Testis (tissue), 3 donors: ENCODE data around the gene VPS33A. TPM values are rescaled to one million over a fixed set of nuclear protein-coding genes. Genes with fewer than 3 reads are reported as not detected.

Source experiments
- DNase-seq: peaks from one replicate; pipeline ENCODE4 v3.0.0-alpha.2; 2019
- H3K27ac ChIP-seq, 2 donors: fragments of 200-600 bp; sonication (generic); one replicate each; pipeline ENCODE4 v1.5.1; 2019
- H3K27me3 ChIP-seq: fragments of 200-600 bp; sonication (generic); one replicate; pipeline ENCODE4 v1.5.1; 2019
- H3K36me3 ChIP-seq: fragments of 200-600 bp; sonication (generic); one replicate; pipeline ENCODE4 v1.5.1; 2017; ENCODE audit warnings: low read depth; ENCODE audit errors: missing control alignments
- H3K4me1 ChIP-seq: fragments of 200-600 bp; sonication (generic); one replicate; pipeline ENCODE4 v1.5.1; 2019
- H3K4me3 ChIP-seq, 2 donors: fragments of 200-600 bp; sonication (generic); one replicate each; pipeline ENCODE4 v1.5.1; 2017 to 2019
- H3K9me3 ChIP-seq: fragments of 200-600 bp; sonication (generic); one replicate; pipeline ENCODE4 v1.5.1; 2017
- POLR2A ChIP-seq: fragments of 450-650 bp; IDR thresholded peaks from one replicate; pipeline ENCODE4 v1.6.1; 2017; ENCODE audit warnings: antibody characterized with exemption, mild to moderate bottlenecking, moderate library complexity
- WGBS, 2 donors: methylation state at CpG; one replicate each; pipeline ENCODE4 v1.1.5; 2018; 5-methylcytosine and 5-hydroxymethylcytosine counted together
- intact Hi-C: fragments of 100-400 bp; cut with DNase I; formaldehyde crosslinking; loops from one replicate; pipeline ENCODE4 v1.15.1; 2023; ENCODE audit warnings: low total_unique reads
- polyA plus RNA-seq: library from polyadenylated mRNA; stranded (reverse); fragments of 350-450 nt; fragmentation: Illumina TruSeq; extraction: RNeasy Lipid Tissue Mini Kit (QIAGEN cat#74804); gene quantifications from one replicate; pipeline ENCODE4 v1.2.3, GENCODE V29; 2014; ENCODE audit warnings: low read depth, low replicate concordance; ENCODE audit not compliant: insufficient read depth
- total RNA-seq, 2 donors: library from RNA; depleted of rRNA; stranded (reverse); fragments of >200 nt; gene quantifications; one replicate each; pipeline ENCODE4 v1.2.3, GENCODE V29; 2016
- TF ChIP-seq, protein P1 (sequence below), 3 experiments: fragments of 450-650 bp in 2 of 3; fragments of 200-600 bp in 1 of 3; sonication (generic) in 1 of 3; IDR thresholded peaks; one replicate each; pipeline ENCODE4 v1.5.1; 2016 to 2019; ENCODE audit warnings: antibody characterized with exemption in 3 of 3, mild to moderate bottlenecking in 2 of 3, moderate library complexity in 1 of 3

The VPS33A gene
- total and polyA plus RNA-seq, 3 donors from 2014 or later: 36.1 to 50.1 (median 41.3) TPM

DNA sequence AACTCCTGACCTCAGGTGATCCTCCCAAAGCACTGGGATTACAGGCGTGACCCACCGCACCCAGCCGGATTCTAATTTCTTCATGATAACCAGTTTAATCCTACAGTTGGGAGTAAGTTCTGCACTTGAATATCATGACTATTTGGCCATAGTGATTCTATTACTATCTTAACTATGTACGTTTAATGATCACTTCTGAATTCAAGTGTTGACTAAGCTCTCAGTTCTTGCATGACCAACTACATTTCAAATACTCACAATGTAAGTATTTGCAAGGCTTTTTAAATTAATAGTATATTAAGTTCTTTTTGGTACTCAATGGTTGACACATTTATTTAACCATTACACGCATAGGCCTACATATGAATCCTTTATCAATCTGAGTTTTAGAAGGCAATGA, 17.4 kb upstream of the VPS33A start:
- no peak for TF ChIP-seq POLR2A
- TF ChIP-seq, protein P1, sequence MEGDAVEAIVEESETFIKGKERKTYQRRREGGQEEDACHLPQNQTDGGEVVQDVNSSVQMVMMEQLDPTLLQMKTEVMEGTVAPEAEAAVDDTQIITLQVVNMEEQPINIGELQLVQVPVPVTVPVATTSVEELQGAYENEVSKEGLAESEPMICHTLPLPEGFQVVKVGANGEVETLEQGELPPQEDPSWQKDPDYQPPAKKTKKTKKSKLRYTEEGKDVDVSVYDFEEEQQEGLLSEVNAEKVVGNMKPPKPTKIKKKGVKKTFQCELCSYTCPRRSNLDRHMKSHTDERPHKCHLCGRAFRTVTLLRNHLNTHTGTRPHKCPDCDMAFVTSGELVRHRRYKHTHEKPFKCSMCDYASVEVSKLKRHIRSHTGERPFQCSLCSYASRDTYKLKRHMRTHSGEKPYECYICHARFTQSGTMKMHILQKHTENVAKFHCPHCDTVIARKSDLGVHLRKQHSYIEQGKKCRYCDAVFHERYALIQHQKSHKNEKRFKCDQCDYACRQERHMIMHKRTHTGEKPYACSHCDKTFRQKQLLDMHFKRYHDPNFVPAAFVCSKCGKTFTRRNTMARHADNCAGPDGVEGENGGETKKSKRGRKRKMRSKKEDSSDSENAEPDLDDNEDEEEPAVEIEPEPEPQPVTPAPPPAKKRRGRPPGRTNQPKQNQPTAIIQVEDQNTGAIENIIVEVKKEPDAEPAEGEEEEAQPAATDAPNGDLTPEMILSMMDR (IDR thresholded peaks at IDR 0.05): no peak
- Histone ChIP-seq H3K4me3 (no peak overlapping the region), H3K36me3 (no peaks in the 10 kb centered on the region), H3K27me3 (no peaks in the 10 kb centered on the region), H3K4me1 (peaks cover 8% of the 10 kb centered on the region), H3K9me3 (no peaks in the 10 kb centered on the region), H3K27ac (no peak overlapping the region)
- DNase-seq: no peak
- intact Hi-C loops: no loop called here
- WGBS, 2 donors: 98 to 99% methylated on average over 5 of the region's 5 CpGs

DNA sequence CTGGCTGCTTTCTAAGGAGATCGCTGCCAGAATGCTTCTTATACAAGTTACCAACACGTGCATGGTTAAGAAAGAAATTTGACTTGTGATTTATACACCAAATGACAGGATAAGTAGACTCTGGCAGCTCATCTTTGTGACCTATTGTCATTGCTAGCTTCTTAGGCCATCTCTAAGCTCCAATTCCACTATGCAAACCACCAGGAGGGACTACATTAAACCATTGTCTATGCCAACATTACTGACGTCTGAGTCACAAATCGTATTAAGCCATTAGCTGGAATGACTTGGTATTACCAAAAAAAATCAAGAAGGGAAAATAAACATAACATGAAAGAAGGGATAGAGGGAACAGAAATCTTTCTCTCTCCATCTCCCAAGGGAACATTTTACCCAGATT, 15.8 kb upstream of the VPS33A start:
- intact Hi-C loops: no loop called here
- Histone ChIP-seq H3K36me3 (no peaks in the 10 kb centered on the region), H3K27ac (no peak overlapping the region)

DNA sequence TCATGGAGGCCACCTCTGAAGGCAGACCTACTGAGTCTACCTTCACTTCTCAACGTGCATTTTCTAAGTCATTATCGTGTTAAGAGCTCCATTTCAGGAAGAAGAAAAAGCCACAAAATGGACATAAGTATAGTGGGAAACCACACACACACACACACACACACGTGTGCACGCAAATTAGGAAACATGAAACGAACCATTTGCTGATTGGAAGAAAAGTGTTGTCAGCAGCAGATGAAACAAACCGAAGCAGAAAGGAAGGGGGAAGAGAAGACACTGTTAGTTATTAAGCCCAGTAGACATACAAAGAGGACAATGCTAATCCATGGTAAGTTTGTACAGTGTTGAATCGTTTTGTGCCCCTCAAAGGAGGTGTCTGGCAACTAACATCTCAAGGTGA, 9.9 kb upstream of the VPS33A start:
- H3K27me3 ChIP-seq: no peaks in the 10 kb centered on the region
- 84 to 89% methylated on average over 7 of the region's 7 CpGs for WGBS, 2 donors
- no peaks in the 10 kb centered on the region for H3K9me3 ChIP-seq
- no peak overlapping the region for H3K27ac ChIP-seq
- DNase-seq: no peak
- no peak overlapping the region for H3K4me3 ChIP-seq
- intact Hi-C loops: no loop called here
- TF ChIP-seq, protein P1 (IDR thresholded peaks at IDR 0.05): no peak
- TF ChIP-seq POLR2A: no peak
- no peaks in the 10 kb centered on the region for H3K36me3 ChIP-seq
- peaks cover 8% of the 10 kb centered on the region for H3K4me1 ChIP-seq

More for the DNA sequence above, 15.8 kb upstream of the VPS33A start:
- Histone ChIP-seq H3K27me3 (no peaks in the 10 kb centered on the region), H3K9me3 (no peaks in the 10 kb centered on the region), H3K4me3 (no peak overlapping the region), H3K4me1 (peaks cover 8% of the 10 kb centered on the region)
- no peak for DNase-seq
- WGBS, 2 donors: 74 to 76% methylated on average over 4 of the region's 4 CpGs
- TF ChIP-seq POLR2A: no peak
- TF ChIP-seq, protein P1 (IDR thresholded peaks at IDR 0.05): no peak

DNA sequence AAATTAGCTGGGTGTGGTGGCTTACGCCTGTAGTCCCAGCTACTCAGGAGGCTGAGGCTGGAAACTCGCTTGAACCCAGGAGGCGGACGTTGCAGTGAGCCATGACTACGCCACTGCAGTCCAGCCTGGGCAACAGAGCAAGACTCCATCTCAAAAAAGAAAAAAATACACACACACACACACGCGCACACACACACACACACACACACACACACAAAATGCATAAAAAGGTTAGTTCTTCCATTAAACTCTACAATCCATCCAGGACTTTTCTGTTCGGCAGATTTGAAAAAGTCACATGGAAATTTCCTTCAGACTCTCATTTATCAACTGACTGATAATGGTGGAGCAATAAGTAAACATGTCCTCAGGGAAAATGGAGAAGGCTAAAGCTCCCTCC, 9.2 kb upstream of the VPS33A start:
- intact Hi-C loops: no loop called here
- no peak overlapping the region for H3K27ac ChIP-seq
- peaks cover 8% of the 10 kb centered on the region for H3K4me1 ChIP-seq
- 81 to 96% methylated on average over 8 of the region's 8 CpGs for WGBS, 2 donors
- no peaks in the 10 kb centered on the region for H3K36me3 ChIP-seq
- no peaks in the 10 kb centered on the region for H3K9me3 ChIP-seq
- DNase-seq: no peak
- H3K4me3 ChIP-seq: no peak overlapping the region
- H3K27me3 ChIP-seq: no peaks in the 10 kb centered on the region
- TF ChIP-seq, protein P1 (IDR thresholded peaks at IDR 0.05): no peak
- TF ChIP-seq POLR2A: no peak

DNA sequence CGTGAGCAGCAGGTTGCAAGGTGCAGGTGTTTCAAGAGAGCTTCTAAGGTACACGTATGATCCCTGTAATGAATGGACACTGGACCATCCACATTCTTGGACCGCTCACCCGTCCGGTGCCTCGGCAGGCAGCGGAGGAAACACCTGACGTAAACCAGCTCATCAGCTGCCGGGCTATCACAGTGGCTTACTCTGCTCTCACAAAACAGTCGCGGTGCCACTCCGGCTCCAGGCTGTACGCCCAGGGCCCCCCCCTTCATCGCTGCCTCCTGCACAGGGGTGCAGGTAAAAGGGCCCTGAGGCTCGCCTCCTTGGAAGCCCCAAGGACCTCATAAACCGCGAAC, 436 bp downstream of the VPS33A start:
- 0% methylated on average over 15 to 16 of the region's 17 CpGs for WGBS, 2 donors
- DNase-seq: peak; percentile 54
- Histone ChIP-seq H3K4me3 (peak overlapping the region; percentile 84 to 86), H3K27me3 (no peaks in the 10 kb centered on the region), H3K36me3 (no peaks in the 10 kb centered on the region), H3K9me3 (no peaks in the 10 kb centered on the region), H3K27ac (peak overlapping the region; percentile 81 to 84), H3K4me1 (peaks cover 4% of the 10 kb centered on the region)
- intact Hi-C loops: no loop called here
- TF ChIP-seq, protein P1 (IDR thresholded peaks at IDR 0.05): no peak
- no peak for TF ChIP-seq POLR2A
